ENCODE measurements around the gene ADIPOR2. TPM values are rescaled to one million over a fixed set of nuclear protein-coding genes. Genes with fewer than 3 reads are reported as not detected.

ADIPOR2 gene
- total RNA-seq, 2 experiments from 2014 or later = 50.2 to 51.3 TPM

DNA sequence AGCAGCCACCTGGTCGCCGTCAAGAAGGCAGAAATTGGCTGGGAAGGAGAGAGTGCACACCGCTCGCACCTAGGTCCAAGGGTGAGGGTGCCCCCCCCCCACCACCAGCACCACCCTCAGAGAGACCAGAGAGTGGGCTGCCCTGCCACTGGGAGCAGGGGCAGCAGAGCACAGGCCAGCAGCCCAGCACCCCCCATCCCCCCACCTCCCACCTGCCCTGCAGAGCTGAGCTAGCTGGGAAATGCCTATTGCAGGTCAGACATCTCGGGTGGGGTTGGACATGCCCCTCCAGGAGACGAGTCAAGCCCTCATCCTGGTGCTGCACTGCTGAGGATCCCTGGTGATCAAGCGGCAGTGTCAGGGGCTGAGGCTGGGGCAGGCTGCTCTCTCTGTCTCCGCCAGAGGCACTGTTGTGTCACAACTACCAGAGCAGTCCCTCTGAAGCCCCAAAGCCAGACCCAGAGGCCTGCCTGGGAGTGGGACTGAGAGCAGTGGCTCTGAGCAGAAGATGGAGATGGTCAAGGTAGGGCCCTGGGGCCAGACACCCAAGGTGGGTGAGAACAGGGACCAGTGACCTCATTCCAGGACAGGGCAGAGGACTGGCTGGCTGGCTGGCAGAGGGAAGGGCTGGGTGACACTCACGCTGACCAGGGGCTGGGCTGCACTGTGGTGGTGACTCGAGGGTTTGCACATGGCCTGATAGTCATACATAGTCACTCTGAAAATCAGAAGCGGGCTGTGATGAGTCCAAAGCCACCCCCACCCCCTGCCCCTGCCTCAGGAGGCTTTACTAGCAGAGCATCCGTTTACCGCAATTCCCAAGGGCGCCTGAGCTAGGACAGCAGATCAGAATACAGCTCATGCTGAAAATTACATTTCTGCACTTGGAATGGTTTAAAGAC, 109.8 kb downstream of the ADIPOR2 start:
- peaks cover 12% of the 10 kb centered on the region for H3K4me1 Mint-ChIP-seq
- DNase-seq = peak; percentile 26
- POLR2A ChIA-PET = no interaction called here
- no peak overlapping the region for H3K27ac Mint-ChIP-seq
- peaks cover 1% of the 10 kb centered on the region for H3K9me3 Mint-ChIP-seq
- H3K4me3 Mint-ChIP-seq = no peak overlapping the region
- no peaks in the 10 kb centered on the region for H3K27me3 Mint-ChIP-seq
- H3K36me3 Mint-ChIP-seq = no peaks in the 10 kb centered on the region
- ATAC-seq (ENCODE audit: low read depth) = no peak

DNA sequence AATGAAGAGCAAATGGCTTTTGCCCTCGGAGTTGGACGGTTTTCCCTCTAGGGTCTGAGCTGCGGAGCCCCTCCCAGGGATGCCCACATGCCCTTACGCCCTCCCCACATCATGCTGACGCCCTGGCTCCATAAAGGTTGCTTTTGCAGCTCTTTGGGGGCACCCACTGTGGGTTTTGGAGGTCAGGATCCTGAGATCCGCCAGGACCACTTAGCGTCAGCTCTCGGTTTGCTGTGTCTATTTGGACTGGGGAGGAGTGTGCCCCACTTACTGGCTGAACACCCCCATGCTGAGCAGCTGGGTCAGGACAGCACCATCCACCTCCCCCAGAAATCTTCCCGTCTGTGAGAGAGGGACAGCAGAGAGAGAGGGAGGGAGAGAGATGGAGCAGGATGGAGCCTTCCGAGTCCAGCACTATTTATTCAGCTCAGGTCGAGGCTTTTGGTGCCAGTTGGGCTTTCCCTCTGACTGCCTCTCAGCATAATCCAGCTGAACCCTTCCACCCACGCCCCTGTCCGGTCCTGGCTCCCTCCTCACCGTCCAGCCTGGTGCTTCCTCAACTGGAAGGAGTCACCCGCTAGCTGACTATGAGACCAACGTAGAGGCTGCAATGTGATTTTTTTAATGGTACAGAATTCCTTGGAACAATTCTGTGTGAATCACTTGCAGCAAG, 110.6 kb downstream of the ADIPOR2 start:
- peaks cover 7% of the 10 kb centered on the region for H3K4me1 Mint-ChIP-seq
- peaks cover 1% of the 10 kb centered on the region for H3K9me3 Mint-ChIP-seq
- H3K4me3 Mint-ChIP-seq = no peak overlapping the region
- H3K36me3 Mint-ChIP-seq = no peaks in the 10 kb centered on the region
- DNase-seq (peak; percentile 15), ATAC-seq (ENCODE audit: low read depth) (no peak)
- POLR2A ChIA-PET = no interaction called here
- H3K27ac Mint-ChIP-seq = no peak overlapping the region
- no peaks in the 10 kb centered on the region for H3K27me3 Mint-ChIP-seq

DNA sequence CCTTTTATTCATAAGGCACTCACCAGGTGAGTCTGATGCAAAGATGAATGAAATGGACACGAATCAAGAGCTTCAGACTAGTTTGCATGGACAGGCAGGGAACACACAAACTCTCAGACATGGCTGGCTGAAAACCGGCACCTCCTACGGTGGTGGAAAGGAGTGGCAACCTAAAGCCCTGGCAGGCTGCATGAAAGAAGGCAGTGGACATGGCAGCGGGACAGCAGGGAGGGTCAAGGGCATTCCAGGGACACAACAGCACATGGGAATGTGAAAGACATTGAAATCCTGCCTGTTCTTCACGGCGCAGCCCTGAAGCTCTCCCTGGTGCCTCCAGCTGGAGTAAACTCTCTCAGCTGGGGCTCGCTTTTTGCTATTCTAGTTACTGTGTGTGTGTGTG, 112.9 kb downstream of the ADIPOR2 start:
- Mint-ChIP-seq H3K9me3 (peaks cover 1% of the 10 kb centered on the region), H3K4me3 (no peak overlapping the region), H3K4me1 (peaks cover 7% of the 10 kb centered on the region), H3K27me3 (no peaks in the 10 kb centered on the region), H3K36me3 (no peaks in the 10 kb centered on the region), H3K27ac (no peak overlapping the region)
- DNase-seq = peak; percentile 13
- POLR2A ChIA-PET = no interaction called here
- no peak for ATAC-seq (ENCODE audit: low read depth)

DNA sequence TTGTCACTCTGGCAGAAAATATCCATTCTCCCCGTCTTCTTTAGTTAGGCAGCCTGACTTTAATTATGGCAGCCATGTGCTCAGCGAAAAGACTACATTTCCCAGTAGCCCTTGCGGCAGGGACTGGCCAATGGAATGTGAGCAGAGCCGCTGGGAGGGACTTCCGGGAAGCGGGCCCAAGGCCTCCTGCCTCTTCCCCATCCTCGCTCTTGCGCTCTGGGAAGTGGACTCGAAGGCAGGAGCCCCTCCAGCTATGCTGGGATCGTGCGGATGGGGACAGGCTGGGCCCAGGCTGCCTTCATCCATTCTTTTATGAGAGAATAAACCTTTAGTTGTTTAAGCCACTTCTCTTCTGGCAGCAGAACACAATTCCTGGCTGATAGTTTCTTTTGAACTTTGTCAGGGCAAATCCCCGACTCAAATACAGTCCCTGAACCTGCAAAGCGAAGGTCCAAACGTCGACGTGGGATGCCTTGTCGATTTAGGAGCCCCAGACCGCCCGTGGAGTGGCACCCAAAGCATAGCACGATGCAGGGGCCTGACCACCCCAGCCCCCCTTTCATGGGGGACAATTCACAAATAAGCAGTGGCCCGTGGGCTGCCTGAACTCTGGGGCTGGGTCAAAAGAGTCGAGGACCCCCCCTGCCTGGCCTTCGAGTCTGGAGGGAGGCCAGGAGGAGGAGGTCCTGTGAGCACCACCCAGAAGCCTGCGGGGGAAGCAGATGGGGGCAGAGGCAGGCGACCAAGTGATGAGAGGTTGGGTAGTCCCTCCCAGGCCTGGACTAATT, 113.9 kb downstream of the ADIPOR2 start:
- peak; percentile 93 for ATAC-seq (ENCODE audit: low read depth)
- no peaks in the 10 kb centered on the region for H3K36me3 Mint-ChIP-seq
- POLR2A ChIA-PET = no interaction called here
- peak overlapping the region; percentile 75 for H3K27ac Mint-ChIP-seq
- DNase-seq = peak; percentile 77
- peak overlapping the region; percentile 2 for H3K4me3 Mint-ChIP-seq
- peaks cover 7% of the 10 kb centered on the region for H3K4me1 Mint-ChIP-seq
- H3K9me3 Mint-ChIP-seq = peaks cover 1% of the 10 kb centered on the region
- no peaks in the 10 kb centered on the region for H3K27me3 Mint-ChIP-seq

DNA sequence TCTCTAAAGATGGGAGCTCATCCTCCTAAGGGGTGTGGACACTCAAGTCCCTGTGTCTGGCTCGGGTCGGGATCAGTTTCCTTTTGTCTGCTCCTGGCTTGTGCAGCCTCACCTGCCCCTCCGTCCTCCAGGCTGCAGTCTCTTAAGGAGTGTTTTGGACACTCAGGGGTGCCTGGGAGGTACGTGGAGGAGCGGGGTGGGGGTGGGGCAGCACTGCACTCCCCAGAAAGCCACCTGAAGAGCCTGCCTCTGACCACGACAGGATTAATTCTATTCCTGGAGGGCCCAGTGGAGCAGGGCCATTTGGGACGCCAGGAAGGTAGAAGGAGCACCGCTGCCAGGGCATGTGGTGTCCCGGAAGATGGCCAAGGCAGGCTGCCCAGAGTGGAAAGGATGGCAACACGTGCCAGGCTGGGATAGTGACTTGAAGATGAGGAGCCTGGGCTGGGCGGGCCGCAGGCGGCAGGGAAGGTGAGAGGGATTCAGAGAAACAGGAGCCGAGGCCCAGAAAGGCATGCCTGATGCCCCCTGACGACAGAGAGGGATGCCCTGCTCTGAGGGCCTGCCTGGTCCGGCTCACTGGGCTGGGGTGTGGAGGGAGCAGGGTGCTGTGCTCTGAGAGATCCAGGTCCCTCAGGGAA, 114.7 kb downstream of the ADIPOR2 start:
- POLR2A ChIA-PET = no interaction called here
- DNase-seq = peak; percentile 21
- peaks cover 1% of the 10 kb centered on the region for H3K9me3 Mint-ChIP-seq
- H3K4me1 Mint-ChIP-seq = peaks cover 7% of the 10 kb centered on the region
- no peak overlapping the region for H3K27ac Mint-ChIP-seq
- H3K27me3 Mint-ChIP-seq = no peaks in the 10 kb centered on the region
- no peak overlapping the region for H3K4me3 Mint-ChIP-seq
- no peak for ATAC-seq (ENCODE audit: low read depth)
- H3K36me3 Mint-ChIP-seq = no peaks in the 10 kb centered on the region

DNA sequence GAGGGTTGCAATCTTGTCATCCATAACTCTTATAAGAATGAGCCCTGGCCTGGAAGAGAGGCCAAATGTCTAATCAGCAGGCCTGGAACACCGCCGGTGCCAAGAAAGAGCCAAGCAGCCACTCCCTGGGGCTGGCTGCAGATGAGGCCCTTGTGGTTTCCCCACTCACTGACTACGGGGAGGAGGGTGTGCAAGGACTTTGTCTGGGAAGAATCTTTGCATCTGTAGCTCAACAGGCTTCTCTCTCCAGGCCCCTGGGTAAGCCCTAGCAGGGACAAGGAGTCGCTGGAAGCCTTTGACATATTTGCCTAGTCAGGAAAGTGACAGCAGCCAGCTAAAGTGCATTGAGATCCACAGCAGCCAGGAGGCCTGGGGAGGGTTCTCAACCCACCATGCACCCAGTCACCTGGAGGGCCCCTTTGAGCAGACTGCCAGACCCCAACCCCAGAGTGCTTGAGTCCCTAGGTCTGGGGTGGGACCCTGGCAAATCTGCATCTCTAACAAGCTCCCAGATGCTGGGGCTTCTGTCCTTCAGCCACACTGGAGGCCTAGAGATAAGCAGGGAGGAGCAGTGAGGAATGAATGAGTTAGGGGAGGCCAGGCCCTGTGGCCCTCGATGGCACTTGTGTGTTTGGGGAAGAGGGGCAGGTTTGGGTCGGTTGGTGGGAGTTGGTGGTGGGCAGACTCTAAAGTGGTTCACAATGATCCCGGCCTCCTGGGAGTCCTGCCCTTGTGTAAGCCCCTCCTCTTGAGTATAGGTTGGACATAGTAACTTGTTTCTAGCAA, 115.6 kb downstream of the ADIPOR2 start:
- H3K36me3 Mint-ChIP-seq = no peaks in the 10 kb centered on the region
- POLR2A ChIA-PET = no interaction called here
- no peak for ATAC-seq (ENCODE audit: low read depth)
- peaks cover 7% of the 10 kb centered on the region for H3K4me1 Mint-ChIP-seq
- H3K9me3 Mint-ChIP-seq = peaks cover 1% of the 10 kb centered on the region
- DNase-seq = no peak
- no peak overlapping the region for H3K4me3 Mint-ChIP-seq
- no peaks in the 10 kb centered on the region for H3K27me3 Mint-ChIP-seq
- no peak overlapping the region for H3K27ac Mint-ChIP-seq

DNA sequence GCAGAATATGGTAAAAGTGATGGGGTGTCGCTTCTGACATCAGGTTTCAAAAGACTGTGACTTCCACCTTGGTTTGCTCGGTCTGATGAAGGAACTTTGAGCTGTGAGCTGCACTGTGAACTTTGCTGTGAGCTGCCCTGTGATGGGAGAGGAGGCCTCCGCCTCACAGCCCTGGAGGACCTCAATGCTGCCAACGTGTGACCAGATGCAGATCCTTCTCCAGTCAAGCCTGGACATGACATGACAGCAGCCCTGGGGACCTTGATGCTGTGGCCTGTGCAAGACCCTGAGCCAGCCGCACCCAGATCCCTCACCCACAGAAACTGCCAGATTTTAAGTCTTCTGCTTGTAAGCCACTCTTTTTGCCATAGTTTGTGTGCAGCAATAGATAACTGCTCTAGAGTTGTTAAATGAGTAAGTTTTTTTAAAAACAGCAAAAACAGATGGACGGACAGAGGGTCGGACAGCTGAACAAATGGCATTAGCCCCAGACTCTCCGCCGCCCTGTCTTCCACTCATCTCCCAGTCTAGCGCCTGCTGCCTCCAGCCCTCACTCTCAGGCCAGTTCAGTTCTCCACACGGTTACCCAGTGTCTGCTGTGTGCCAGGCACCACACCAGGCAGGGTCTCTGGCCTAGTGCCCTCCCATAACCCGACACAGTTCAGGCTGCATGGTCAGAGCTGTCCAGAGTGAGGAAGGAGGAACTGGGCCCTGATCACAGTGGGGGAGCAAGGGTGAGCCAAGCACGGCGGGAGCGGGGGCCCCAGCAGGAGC, 116.4 kb downstream of the ADIPOR2 start:
- no peaks in the 10 kb centered on the region for H3K36me3 Mint-ChIP-seq
- peaks cover 7% of the 10 kb centered on the region for H3K4me1 Mint-ChIP-seq
- no peak overlapping the region for H3K4me3 Mint-ChIP-seq
- peaks cover 1% of the 10 kb centered on the region for H3K9me3 Mint-ChIP-seq
- DNase-seq = no peak
- no peak overlapping the region for H3K27ac Mint-ChIP-seq
- no peaks in the 10 kb centered on the region for H3K27me3 Mint-ChIP-seq
- POLR2A ChIA-PET = no interaction called here
- no peak for ATAC-seq (ENCODE audit: low read depth)

DNA sequence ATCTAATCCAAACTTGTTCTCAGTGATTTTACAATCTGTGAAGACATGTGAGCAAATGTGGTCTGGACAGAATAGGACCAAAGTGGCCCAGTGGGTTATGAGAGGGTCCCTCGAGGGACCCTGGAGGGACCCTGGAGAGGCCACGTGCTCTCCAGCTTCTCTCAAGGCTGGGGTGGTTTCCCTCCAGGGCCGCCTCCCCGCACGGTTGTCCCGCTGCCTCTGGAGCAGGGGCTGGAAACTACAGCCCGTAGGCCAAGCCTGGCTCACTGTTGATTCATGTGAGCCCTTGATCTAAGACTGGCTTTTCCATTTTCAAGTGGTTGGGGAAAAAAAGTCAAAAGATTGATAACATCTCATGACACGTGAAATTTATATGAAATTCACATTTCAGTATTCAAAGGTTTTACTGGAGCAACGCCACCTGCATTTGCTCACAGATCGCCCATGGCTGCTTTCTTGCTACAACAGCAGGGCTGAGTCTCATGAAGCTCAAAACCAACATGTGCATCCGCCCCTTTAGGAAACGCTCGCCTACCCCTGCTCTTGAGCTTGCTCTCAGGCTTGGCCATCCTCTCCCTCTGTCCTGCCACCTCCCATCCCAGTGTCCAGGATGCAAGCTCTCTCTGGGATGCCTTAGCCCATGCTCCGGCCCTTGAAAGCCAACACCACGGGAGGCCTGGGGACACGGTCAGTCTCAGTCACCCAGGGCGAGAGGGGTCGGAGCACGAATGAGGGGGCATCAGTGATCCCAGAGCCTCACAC, 117.3 kb downstream of the ADIPOR2 start:
- H3K4me1 Mint-ChIP-seq = peaks cover 7% of the 10 kb centered on the region
- H3K36me3 Mint-ChIP-seq = no peaks in the 10 kb centered on the region
- POLR2A ChIA-PET = no interaction called here
- ATAC-seq (ENCODE audit: low read depth) (no peak), DNase-seq (no peak)
- no peak overlapping the region for H3K4me3 Mint-ChIP-seq
- H3K27ac Mint-ChIP-seq = no peak overlapping the region
- no peaks in the 10 kb centered on the region for H3K27me3 Mint-ChIP-seq
- peaks cover 1% of the 10 kb centered on the region for H3K9me3 Mint-ChIP-seq

DNA sequence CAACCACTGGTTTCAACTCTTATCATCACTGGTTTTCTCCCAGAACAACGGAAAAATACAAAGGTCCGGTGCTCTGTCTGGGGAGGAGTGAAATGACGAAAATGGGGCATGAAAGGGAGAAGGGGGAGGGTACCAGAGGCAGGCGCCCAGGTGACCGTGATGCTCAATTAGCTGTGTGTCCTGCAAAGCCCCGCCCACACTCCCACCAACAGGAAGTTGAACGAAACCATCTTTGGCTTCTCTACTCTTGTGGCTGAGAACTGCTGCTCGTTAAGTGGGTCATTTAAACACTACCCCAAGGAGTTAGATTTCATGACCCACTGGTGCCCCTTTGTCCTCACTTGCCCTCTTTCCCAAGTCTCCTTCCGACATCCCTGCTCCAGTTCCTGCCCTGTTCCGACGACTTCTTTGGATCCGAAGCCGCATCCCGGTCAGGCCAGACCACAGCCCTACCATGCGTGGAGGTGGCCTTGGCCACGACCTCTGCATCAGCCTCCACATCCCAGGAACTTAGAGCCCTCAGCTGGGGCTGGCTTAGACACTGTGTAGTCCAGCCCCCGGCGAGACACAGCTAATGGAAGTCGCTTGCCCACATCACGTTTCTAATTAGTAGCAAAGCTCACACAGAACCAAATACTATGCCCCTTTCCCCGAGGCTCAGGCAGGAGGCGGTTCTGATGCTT, 118.1 kb downstream of the ADIPOR2 start:
- H3K4me3 Mint-ChIP-seq = no peak overlapping the region
- peaks cover 1% of the 10 kb centered on the region for H3K9me3 Mint-ChIP-seq
- H3K27ac Mint-ChIP-seq = no peak overlapping the region
- H3K36me3 Mint-ChIP-seq = no peaks in the 10 kb centered on the region
- H3K4me1 Mint-ChIP-seq = peaks cover 7% of the 10 kb centered on the region
- no peak for DNase-seq
- ATAC-seq (ENCODE audit: low read depth) = no peak
- POLR2A ChIA-PET = no interaction called here
- no peaks in the 10 kb centered on the region for H3K27me3 Mint-ChIP-seq

DNA sequence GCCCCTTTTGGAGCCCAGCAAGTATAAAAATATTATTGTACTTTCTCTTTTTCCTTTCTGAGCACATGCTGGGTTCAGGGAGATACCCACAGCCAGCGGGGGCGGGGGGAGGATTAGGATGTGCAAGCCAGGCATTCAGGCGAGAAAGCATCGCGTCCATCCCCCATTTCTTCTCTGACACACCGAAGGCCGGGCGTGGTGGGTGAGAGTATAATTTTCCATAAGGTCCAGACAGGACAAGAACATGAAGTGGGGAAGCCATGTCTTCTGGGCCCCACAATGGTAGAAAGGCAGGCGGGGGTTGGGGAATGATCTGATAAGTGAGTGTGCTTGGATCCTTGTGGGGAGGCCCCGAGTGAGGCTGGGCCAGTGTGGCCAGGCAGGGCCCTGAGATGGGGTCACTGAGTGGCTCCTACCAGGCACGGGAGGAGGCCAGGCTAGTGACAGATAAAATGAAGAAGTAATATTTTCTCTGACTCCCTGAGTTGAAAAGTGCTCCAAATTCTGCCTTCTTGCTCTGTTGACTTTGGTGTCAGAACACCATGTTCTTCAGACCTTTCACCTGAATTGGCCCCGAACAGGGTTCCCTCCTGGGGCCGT, 118.8 kb downstream of the ADIPOR2 start:
- ATAC-seq (ENCODE audit: low read depth) (no peak), DNase-seq (no peak)
- Mint-ChIP-seq H3K9me3 (no peaks in the 10 kb centered on the region), H3K4me3 (no peak overlapping the region), H3K27ac (no peak overlapping the region), H3K36me3 (no peaks in the 10 kb centered on the region), H3K27me3 (peaks cover 2% of the 10 kb centered on the region), H3K4me1 (peaks cover 1% of the 10 kb centered on the region)
- POLR2A ChIA-PET = no interaction called here

All from activated naive CD8-positive, alpha-beta T cell treated with anti-CD3 and anti-CD28 coated beads, Interleukin-2, amount 10 ng/mL, durations not matched to agents 7 days and 5 days (primary cell).